ENCODE results near the gene SERPINB8. TPM values are rescaled to one million over a fixed set of nuclear protein-coding genes. Genes with fewer than 3 reads are reported as not detected.

The SERPINB8 gene
- total RNA-seq, 2 donors from 2014 or later, result 10.3 to 28.4 TPM

DNA sequence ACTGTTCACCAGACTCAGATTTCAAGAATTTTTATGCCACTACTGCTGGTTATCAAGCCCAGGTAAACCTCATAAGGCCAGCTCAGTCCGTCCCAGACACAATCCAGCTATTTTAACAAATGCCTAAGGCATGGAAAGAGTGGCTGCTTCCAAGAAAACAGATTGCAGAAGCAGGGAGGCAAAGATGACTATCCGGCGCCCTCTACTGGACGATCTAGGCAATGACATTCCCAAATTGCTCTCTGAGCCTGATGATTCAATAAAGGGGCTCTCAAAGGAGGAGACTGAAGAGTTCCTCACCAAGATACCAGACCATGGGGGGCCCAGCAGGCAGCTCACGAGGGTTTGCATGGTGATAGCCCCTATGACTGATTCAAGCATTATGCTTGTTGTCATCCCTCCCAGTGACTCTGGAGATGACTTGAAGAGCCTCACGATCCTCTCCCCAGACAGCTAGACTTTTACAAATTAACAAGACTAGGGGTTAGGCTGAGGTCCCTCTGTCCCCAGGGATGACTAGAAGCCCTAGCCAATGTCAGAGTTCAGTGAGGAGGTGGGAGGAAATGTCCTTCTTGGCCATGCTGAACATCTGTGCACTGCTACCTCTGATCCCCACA, 25.0 kb downstream of the SERPINB8 start:
- TF ChIP-seq, protein P1, sequence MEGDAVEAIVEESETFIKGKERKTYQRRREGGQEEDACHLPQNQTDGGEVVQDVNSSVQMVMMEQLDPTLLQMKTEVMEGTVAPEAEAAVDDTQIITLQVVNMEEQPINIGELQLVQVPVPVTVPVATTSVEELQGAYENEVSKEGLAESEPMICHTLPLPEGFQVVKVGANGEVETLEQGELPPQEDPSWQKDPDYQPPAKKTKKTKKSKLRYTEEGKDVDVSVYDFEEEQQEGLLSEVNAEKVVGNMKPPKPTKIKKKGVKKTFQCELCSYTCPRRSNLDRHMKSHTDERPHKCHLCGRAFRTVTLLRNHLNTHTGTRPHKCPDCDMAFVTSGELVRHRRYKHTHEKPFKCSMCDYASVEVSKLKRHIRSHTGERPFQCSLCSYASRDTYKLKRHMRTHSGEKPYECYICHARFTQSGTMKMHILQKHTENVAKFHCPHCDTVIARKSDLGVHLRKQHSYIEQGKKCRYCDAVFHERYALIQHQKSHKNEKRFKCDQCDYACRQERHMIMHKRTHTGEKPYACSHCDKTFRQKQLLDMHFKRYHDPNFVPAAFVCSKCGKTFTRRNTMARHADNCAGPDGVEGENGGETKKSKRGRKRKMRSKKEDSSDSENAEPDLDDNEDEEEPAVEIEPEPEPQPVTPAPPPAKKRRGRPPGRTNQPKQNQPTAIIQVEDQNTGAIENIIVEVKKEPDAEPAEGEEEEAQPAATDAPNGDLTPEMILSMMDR (IDR thresholded peaks at IDR 0.05), result peak; percentile 89
- Histone ChIP-seq H3K4me1 (ENCODE audit: control insufficient read depth in 1 of 2, low read depth in 2 of 2) (no peaks in the 10 kb centered on the region), H3K9me3 (no peaks in the 10 kb centered on the region), H3K36me3 (no peaks in the 10 kb centered on the region), H3K4me3 (no peak overlapping the region), H3K27me3 (replicated peaks; ENCODE audit: insufficient read depth) (no peaks in the 10 kb centered on the region), H3K27ac (no peak overlapping the region)
- DNase-seq (ENCODE audit: low spot score) (no peak), ATAC-seq (ENCODE audit: insufficient number of reproducible peaks, low FRiP score, low read depth) (no peak)

DNA sequence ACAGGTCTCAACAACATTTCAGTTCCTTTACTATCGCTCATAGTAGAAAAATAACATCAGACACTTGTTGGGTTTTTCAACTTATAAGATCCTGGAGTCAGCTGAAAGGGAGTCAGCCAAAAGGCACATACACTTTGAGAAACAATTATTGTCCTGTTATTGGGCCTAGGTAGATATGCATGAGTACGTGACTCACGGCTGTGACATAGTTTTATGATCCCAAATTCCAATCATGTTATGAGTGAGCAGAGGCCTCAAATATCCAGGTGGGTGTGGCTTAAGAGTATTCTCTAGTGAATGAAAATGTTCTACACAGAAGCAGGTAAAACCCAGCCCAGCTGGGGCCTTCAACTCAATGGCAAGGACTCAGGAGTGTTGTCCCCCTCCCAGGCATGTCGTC, 27.2 kb downstream of the SERPINB8 start:
- no peak for ATAC-seq (ENCODE audit: insufficient number of reproducible peaks, low FRiP score, low read depth)
- H3K4me1 ChIP-seq (ENCODE audit: control insufficient read depth in 1 of 2, low read depth in 2 of 2), result no peaks in the 10 kb centered on the region
- TF ChIP-seq, protein P1 (IDR thresholded peaks at IDR 0.05), result no peak

DNA sequence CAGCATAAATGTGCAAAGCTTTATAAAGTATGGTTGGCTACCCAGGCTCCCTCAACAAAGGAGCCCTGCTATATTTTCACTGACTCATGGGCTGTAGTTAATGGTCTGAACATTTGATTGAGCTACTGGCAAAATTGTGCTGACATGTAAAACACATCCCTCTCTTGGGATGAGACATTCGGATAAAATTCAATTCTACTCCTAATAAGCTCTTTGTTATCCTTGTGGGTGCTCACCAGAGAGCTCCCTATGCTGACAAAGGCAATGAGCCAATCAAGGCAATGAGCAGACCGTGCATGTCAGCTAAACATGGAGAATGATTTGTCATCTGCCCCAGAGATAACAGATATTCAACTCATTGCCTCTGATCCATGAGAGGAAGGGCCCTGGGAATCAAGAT, 27.7 kb downstream of the SERPINB8 start:
- no peak for DNase-seq (ENCODE audit: low spot score)
- no peak overlapping the region for H3K4me3 ChIP-seq
- no peak overlapping the region for H3K27ac ChIP-seq
- no peaks in the 10 kb centered on the region for H3K27me3 ChIP-seq (replicated peaks; ENCODE audit: insufficient read depth)
- H3K4me1 ChIP-seq (ENCODE audit: control insufficient read depth in 1 of 2, low read depth in 2 of 2), result no peaks in the 10 kb centered on the region
- TF ChIP-seq, protein P1 (IDR thresholded peaks at IDR 0.05), result no peak
- no peaks in the 10 kb centered on the region for H3K9me3 ChIP-seq
- no peaks in the 10 kb centered on the region for H3K36me3 ChIP-seq
- ATAC-seq (ENCODE audit: insufficient number of reproducible peaks, low FRiP score, low read depth), result no peak

More for the DNA sequence above, 27.2 kb downstream of the SERPINB8 start:
- no peaks in the 10 kb centered on the region for H3K9me3 ChIP-seq
- H3K27me3 ChIP-seq (replicated peaks; ENCODE audit: insufficient read depth), result no peaks in the 10 kb centered on the region
- no peak overlapping the region for H3K4me3 ChIP-seq
- no peak for DNase-seq (ENCODE audit: low spot score)
- no peaks in the 10 kb centered on the region for H3K36me3 ChIP-seq
- H3K27ac ChIP-seq, result no peak overlapping the region

DNA sequence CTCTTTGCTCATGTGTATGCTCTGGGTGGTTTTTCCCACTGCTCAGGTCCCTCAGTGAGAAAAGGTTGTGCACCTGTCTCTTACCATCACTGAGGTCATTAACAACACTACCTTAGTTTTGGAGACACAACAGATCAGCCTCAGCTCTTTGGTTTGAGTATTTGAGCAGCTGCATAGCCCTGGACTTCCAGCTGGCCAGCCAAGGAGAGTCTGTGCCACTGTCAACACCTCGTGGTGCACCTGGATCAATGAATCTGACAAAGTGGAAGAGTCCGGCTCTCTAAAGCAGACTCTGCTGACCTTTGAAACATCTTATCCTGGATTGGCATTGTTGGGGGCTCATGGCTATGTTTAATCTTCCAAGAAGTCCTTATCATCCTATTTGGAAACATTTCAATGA, 30.0 kb downstream of the SERPINB8 start:
- TF ChIP-seq, protein P1 (IDR thresholded peaks at IDR 0.05), result no peak
- no peak for ATAC-seq (ENCODE audit: insufficient number of reproducible peaks, low FRiP score, low read depth)

DNA sequence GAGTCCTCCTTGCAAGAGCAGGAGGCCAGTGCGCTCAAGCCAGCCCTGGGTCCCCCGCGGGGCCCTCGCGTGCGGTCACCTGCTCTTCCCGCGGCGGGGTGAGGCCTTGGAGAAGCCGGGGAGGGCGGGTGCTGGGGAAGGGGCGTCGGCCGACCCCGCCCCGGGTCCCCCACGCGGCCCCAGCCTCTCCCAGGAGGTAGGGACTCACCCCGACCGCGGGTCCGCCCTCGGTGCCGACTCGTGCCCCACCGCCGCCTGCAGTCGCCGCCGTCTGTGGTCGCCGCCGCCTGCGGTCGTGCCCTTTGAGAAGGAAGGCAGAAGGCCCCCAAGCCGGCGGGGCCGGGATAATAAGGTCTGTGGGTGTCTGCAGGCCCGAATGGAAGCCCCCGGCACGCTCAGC, 32.7 kb downstream of the SERPINB8 start:
- Histone ChIP-seq H3K27ac (no peak overlapping the region), H3K9me3 (no peaks in the 10 kb centered on the region), H3K27me3 (replicated peaks; ENCODE audit: insufficient read depth) (no peaks in the 10 kb centered on the region), H3K4me1 (ENCODE audit: control insufficient read depth in 1 of 2, low read depth in 2 of 2) (no peaks in the 10 kb centered on the region), H3K36me3 (no peaks in the 10 kb centered on the region), H3K4me3 (no peak overlapping the region)
- ATAC-seq (ENCODE audit: insufficient number of reproducible peaks, low FRiP score, low read depth) (no peak), DNase-seq (ENCODE audit: low spot score) (no peak)
- TF ChIP-seq, protein P1 (IDR thresholded peaks at IDR 0.05), result no peak

More for the DNA sequence above, 30.0 kb downstream of the SERPINB8 start:
- Histone ChIP-seq H3K4me1 (ENCODE audit: control insufficient read depth in 1 of 2, low read depth in 2 of 2) (no peaks in the 10 kb centered on the region), H3K9me3 (no peaks in the 10 kb centered on the region), H3K4me3 (no peak overlapping the region), H3K36me3 (no peaks in the 10 kb centered on the region), H3K27ac (no peak overlapping the region), H3K27me3 (replicated peaks; ENCODE audit: insufficient read depth) (no peaks in the 10 kb centered on the region)
- DNase-seq (ENCODE audit: low spot score), result no peak
